NCI-H187 (cell line): ENCODE results near the gene METTL6.
"Not testable (repeated sequence)": the region's sequence is repeated elsewhere in the genome, so short reads cannot be mapped to it uniquely, and the experiment has no call there.

Experiments
- DNase-seq, 2 experiments: peaks; one replicate each; lab custom pipeline; 2025; lab: John Stamatoyannopoulos, UW

Gene METTL6

GRCh38 chr3:15450438-15451215 is 23.3 kb upstream of the METTL6 start:
- no peak for DNase-seq

GRCh38 chr3:15449489-15450224 is 22.3 kb upstream of the METTL6 start:
- DNase-seq, result no peak

GRCh38 chr3:15443826-15444524 is 16.6 kb upstream of the METTL6 start:
- DNase-seq, result no peak

GRCh38 chr3:15440891-15441290 is 13.5 kb upstream of the METTL6 start:
- no peak for DNase-seq

- no peak for DNase-seq
Measured at GRCh38 chr3:15439476-15439875, 12.1 kb upstream of the METTL6 start.

GRCh38 chr3:15438983-15439382 is 11.6 kb upstream of the METTL6 start:
- no peak for DNase-seq

- no peak for DNase-seq
Measured at GRCh38 chr3:15436246-15436645, 8.9 kb upstream of the METTL6 start.

GRCh38 chr3:15434756-15435155 is 7.4 kb upstream of the METTL6 start:
- no peak for DNase-seq

- DNase-seq, result no peak
Measured at GRCh38 chr3:15433531-15433930, 6.2 kb upstream of the METTL6 start.

GRCh38 chr3:15431256-15431837 is 4.0 kb upstream of the METTL6 start:
- DNase-seq, result no peak

- no peak for DNase-seq
Measured at GRCh38 chr3:15430624-15431023, 3.3 kb upstream of the METTL6 start.

GRCh38 chr3:15429080-15429479 is 1.7 kb upstream of the METTL6 start:
- DNase-seq, result no peak

GRCh38 chr3:15428539-15428938 is 1.2 kb upstream of the METTL6 start:
- no peak for DNase-seq

- no peak for DNase-seq
Measured at GRCh38 chr3:15427981-15428380, 637 bp upstream of the METTL6 start.

GRCh38 chr3:15426579-15427118 is 695 bp downstream of the METTL6 start:
- no peak for DNase-seq

- no peak for DNase-seq
Measured at GRCh38 chr3:15420871-15421270, 6.5 kb downstream of the METTL6 start.

GRCh38 chr3:15410966-15411365 is 16.4 kb downstream of the METTL6 start:
- not testable (repeated sequence) for DNase-seq

GRCh38 chr3:15409774-15410173 is 17.6 kb downstream of the METTL6 start:
- DNase-seq, result no peak

- DNase-seq, result no peak
Measured at GRCh38 chr3:15409239-15409638, 18.1 kb downstream of the METTL6 start.

GRCh38 chr3:15405448-15406050 is 21.8 kb downstream of the METTL6 start:
- DNase-seq, result no peak

GRCh38 chr3:15404767-15405166 is 22.6 kb downstream of the METTL6 start:
- no peak for DNase-seq

- no peak for DNase-seq
Measured at GRCh38 chr3:15403965-15404364, 23.4 kb downstream of the METTL6 start.
